RWPE2 (cell line): Measurements from ENCODE around the gene TARBP2.

Experiments
- ATAC-seq: fragments of 200-7000 bp; cut with Tn5 transposase; 3 replicates; pipeline ENCODE4 v1.9.1; 2021; ENCODE audit warnings: low read depth
- DNase-seq: peaks from one replicate; pipeline ENCODE4 v3.0.0-alpha.2; 2020; ENCODE audit warnings: low spot score
- H3K27ac ChIP-seq: fragments of 450-650 bp; 2 replicates; pipeline ENCODE4 v1.5.1; 2017; ENCODE audit warnings: mild to moderate bottlenecking; ENCODE audit not compliant: poor library complexity, severe bottlenecking
- H3K27me3 ChIP-seq: fragments of 250-450 bp; sonication (Bioruptor Pico); 2 replicates; pipeline ENCODE4 v1.5.1; 2021; ENCODE audit warnings: mild to moderate bottlenecking, moderate library complexity; ENCODE audit not compliant: insufficient read depth, poor library complexity, severe bottlenecking
- H3K36me3 ChIP-seq: fragments of 250-450 bp; sonication (Bioruptor Pico); 2 replicates; pipeline ENCODE4 v1.5.1; 2020; ENCODE audit warnings: low read depth, mild to moderate bottlenecking, moderate library complexity
- H3K4me1 ChIP-seq: fragments of 250-450 bp; sonication (Bioruptor Pico); 2 replicates; pipeline ENCODE4 v1.5.1; 2021; ENCODE audit warnings: mild to moderate bottlenecking, moderate library complexity; ENCODE audit not compliant: insufficient read depth, poor library complexity, severe bottlenecking
- H3K4me3 ChIP-seq: fragments of 250-450 bp; sonication (Bioruptor Pico); 2 replicates; pipeline ENCODE4 v1.5.1; 2021; ENCODE audit warnings: mild to moderate bottlenecking, moderate library complexity; ENCODE audit not compliant: severe bottlenecking
- H3K9me3 ChIP-seq: fragments of 250-450 bp; sonication (Bioruptor Pico); 2 replicates; pipeline ENCODE4 v1.5.1; 2021; ENCODE audit warnings: mild to moderate bottlenecking, moderate library complexity; ENCODE audit not compliant: severe bottlenecking
- TF ChIP-seq, protein P1 (sequence below): fragments of 450-650 bp; IDR thresholded peaks from one replicate; pipeline ENCODE4 v1.5.1; 2017; ENCODE audit warnings: mild to moderate bottlenecking, moderate library complexity; ENCODE audit not compliant: poor library complexity, severe bottlenecking

The TARBP2 gene

DNA sequence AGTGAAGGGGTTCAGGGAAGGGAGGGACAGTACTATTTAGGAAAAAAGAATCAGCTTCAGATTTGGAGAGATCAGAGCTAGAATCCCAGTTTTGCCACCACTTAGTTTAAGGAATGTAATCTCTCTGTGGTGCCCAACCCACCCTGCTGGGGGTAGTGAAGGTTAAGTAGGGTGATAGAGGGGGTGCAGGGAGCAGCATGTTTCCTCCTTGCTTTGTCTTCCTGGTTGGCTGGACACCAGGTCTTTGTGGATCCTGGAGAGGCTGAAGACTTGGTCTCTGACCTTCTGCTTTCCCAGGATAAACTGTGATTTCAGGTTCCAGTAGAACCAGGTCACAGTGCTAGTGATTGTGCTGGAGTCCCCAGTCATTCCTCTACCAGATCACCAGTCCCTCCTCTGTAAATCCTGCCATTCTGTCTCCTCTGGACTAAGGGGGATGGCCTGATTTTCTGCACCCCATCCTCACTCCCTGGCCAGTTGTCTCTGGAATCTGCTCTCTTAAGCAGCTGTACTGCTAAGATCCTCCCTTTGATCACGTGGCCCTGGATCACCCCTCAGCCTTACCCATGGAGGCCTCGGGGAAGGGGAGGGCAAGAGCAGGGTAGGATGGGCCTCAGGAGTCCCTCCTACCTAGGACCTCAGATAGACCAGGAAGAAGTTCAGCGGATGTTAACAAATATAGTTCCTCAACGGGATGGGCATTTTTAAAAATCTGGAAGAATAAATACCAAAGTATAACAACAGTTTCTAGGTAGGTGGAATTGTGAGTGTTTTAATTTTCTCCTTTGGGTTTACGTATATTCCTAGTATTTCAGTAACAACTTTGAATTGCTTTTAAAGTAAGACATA lies 5.0 kb upstream of the TARBP2 start:
- Histone ChIP-seq H3K27me3 (no peaks in the 10 kb centered on the region), H3K4me1 (peaks cover 7% of the 10 kb centered on the region), H3K36me3 (no peaks in the 10 kb centered on the region), H3K4me3 (no peak overlapping the region), H3K27ac (no peak overlapping the region), H3K9me3 (no peaks in the 10 kb centered on the region)
- DNase-seq, result no peak
- ATAC-seq, result no peak
- TF ChIP-seq, protein P1, sequence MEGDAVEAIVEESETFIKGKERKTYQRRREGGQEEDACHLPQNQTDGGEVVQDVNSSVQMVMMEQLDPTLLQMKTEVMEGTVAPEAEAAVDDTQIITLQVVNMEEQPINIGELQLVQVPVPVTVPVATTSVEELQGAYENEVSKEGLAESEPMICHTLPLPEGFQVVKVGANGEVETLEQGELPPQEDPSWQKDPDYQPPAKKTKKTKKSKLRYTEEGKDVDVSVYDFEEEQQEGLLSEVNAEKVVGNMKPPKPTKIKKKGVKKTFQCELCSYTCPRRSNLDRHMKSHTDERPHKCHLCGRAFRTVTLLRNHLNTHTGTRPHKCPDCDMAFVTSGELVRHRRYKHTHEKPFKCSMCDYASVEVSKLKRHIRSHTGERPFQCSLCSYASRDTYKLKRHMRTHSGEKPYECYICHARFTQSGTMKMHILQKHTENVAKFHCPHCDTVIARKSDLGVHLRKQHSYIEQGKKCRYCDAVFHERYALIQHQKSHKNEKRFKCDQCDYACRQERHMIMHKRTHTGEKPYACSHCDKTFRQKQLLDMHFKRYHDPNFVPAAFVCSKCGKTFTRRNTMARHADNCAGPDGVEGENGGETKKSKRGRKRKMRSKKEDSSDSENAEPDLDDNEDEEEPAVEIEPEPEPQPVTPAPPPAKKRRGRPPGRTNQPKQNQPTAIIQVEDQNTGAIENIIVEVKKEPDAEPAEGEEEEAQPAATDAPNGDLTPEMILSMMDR, result no peak

DNA sequence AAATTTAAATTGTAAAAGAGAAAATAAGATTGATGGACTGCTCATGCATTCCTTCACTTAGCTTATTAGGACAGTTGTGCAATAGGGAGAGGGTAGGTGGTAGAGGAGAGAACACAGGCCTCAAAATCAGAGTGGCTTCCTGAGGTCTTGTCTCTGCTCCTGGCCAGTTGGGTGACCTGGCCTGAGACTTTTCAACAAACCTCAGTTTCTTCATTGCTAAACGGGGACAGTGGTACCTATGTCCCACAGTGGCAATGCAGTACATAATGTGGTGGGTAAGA lies 4.4 kb upstream of the TARBP2 start:
- TF ChIP-seq, protein P1, result no peak
- ATAC-seq, result no peak
- Histone ChIP-seq H3K36me3 (no peaks in the 10 kb centered on the region), H3K4me3 (no peak overlapping the region), H3K4me1 (peaks cover 7% of the 10 kb centered on the region), H3K9me3 (no peaks in the 10 kb centered on the region), H3K27me3 (no peaks in the 10 kb centered on the region), H3K27ac (no peak overlapping the region)
- DNase-seq, result no peak

DNA sequence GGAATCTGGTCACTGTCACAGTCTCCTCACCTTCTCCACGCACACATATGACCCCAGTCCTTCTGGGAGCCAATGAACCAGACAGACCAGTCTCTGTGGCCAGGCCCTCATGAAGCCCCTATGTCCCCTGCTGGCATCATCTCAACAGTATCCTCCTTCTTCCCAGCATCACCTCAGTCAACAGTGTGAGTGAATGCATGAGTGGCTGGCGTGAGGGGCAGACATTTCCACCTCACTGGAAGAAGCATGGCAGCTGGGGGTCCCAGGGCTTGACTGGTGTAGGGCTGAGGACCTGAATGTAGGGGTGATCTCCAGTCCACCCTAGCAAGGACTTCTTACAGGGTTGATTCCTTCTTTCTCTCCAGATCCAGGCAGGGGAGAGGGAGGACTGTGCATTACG lies 3.6 kb upstream of the TARBP2 start:
- Histone ChIP-seq H3K4me1 (peaks cover 7% of the 10 kb centered on the region), H3K36me3 (no peaks in the 10 kb centered on the region), H3K4me3 (no peak overlapping the region), H3K27me3 (no peaks in the 10 kb centered on the region), H3K27ac (no peak overlapping the region), H3K9me3 (no peaks in the 10 kb centered on the region)
- DNase-seq, result no peak
- ATAC-seq, result no peak
- TF ChIP-seq, protein P1, result no peak

DNA sequence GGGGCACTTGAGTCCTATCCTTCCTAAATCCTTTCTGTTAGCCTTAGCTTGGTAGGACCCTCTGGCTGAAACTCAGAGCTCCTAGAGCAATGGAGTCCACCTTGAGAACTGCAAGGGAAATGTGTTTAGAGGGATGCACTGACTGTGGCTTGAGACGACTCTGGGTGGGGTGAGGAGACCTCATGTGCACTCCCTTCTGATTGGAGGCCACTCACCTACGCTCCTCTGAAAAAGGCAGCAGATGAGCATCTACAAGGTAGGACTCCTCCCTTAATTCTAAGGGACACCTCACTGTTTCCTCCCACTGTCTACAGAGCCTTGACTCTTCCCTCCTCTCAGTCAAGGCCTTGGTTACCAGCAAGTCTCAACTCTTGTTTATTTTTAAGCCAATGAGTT lies 2.9 kb upstream of the TARBP2 start:
- H3K27ac ChIP-seq, result no peak overlapping the region
- no peaks in the 10 kb centered on the region for H3K27me3 ChIP-seq
- no peaks in the 10 kb centered on the region for H3K36me3 ChIP-seq
- H3K9me3 ChIP-seq, result no peaks in the 10 kb centered on the region
- ATAC-seq, result no peak
- no peak overlapping the region for H3K4me3 ChIP-seq
- no peak for DNase-seq
- TF ChIP-seq, protein P1, result no peak
- peaks cover 7% of the 10 kb centered on the region for H3K4me1 ChIP-seq
